K562 (cell line): ENCODE measurements around the gene IL18RAP. TPM values are rescaled to one million over a fixed set of nuclear protein-coding genes. Genes with fewer than 3 reads are reported as not detected.

Experiments
- microRNA-seq: library from miRNA; unstranded; fragments of <30 nt; microRNA quantifications from one replicate; pipeline ENCODE4, GENCODE V29; 2018; ENCODE audit warnings: borderline microRNAs expressed
- polyA plus RNA-seq, 8 experiments: library from polyadenylated mRNA; depleted of rRNA in 4 of 8; stranded (reverse) in 5 of 8; unstranded in 3 of 8; fragments of >200 nt; fragmentation: Nextera tagmentation in 2 of 8; fragmentation: Illumina TruSeq in 1 of 8; extraction: Ambion mirVana in 2 of 8; extraction: Trizol in 1 of 8; gene quantifications; 2 replicates each; pipeline versions ENCODE4 v1.2.1 to v1.2.3, GENCODE V29; 2011 to 2014; ENCODE audit warnings: inconsistent platforms in 1 of 8, missing spikeins in 1 of 8
- small RNA-seq: library from RNA; depleted of rRNA; stranded (forward); fragments of <200 nt; gene quantifications from one replicate; pipeline ENCODE3, GENCODE V24; 2014
- total RNA-seq, 7 experiments: library from RNA; depleted of rRNA in 6 of 7; stranded (reverse); fragments of >200 nt in 6 of 7; fragmentation: Illumina TruSeq in 2 of 7; extraction: Trizol in 2 of 7; gene quantifications; 2 replicates each; pipeline versions ENCODE4 v1.2.1 to v1.2.3, GENCODE V29; 2011 to 2021; ENCODE audit warnings: low replicate concordance in 1 of 7

IL18RAP gene
- total and polyA plus RNA-seq, 9 of the 15 experiments (the other 6 are each of a cell fraction or from before 2014, with no cell fraction given) = 1.1 to 20.5 (median 5.8) TPM

Small RNA genes lying within 50 kb of the gene (microRNA-seq; reads per million reads assigned to microRNA genes)
- 4.0 reads per million, percentile 42 among the genes with 10 or more reads in this experiment for gene MIR4772

Small RNA genes lying within 50 kb of the gene (small RNA-seq; reads per million reads assigned to genes)
- 14.5 reads per million, percentile 96 among the genes with 10 or more reads in this experiment for gene MIR4772

Other genes starting within 250 kb of the IL18RAP start
- gene IL1RL2, start 236.1 kb upstream of the IL18RAP start, total RNA-seq (2014; rRNA removed) = not detected in 2 replicates
- gene IL1RL2, start 236.1 kb upstream of the IL18RAP start, total RNA-seq (2014; rRNA removed; fragmentation: Illumina TruSeq; extraction: Trizol) = not detected in 2 replicates
- not detected in 2 replicates for gene IL1RL2, start 236.1 kb upstream of the IL18RAP start, total RNA-seq (2015; rRNA removed; fragmentation: Illumina TruSeq; extraction: Trizol)
- gene IL1RL2, start 236.1 kb upstream of the IL18RAP start, total RNA-seq (2021) = not detected in 2 replicates
- gene IL1RL2, start 236.1 kb upstream of the IL18RAP start, polyA plus RNA-seq (2011; rRNA removed) = not detected in 2 replicates
- not detected in 2 replicates for gene IL1RL2, start 236.1 kb upstream of the IL18RAP start, polyA plus RNA-seq (2014; fragmentation: Illumina TruSeq; extraction: Trizol)
- gene IL1RL2, start 236.1 kb upstream of the IL18RAP start, polyA plus RNA-seq (2014; fragmentation: Nextera tagmentation; extraction: Ambion mirVana) = not detected
- gene IL1RL2, start 236.1 kb upstream of the IL18RAP start, polyA plus RNA-seq (2014; rRNA removed) = not detected in 2 replicates
- gene IL1RL1, start 111.6 kb upstream of the IL18RAP start, total RNA-seq (2014; rRNA removed) = 0.45 and 0.59 TPM in 2 replicates
- 0.73 and 1.0 TPM in 2 replicates for gene IL1RL1, start 111.6 kb upstream of the IL18RAP start, total RNA-seq (2014; rRNA removed; fragmentation: Illumina TruSeq; extraction: Trizol)
- gene IL1RL1, start 111.6 kb upstream of the IL18RAP start, total RNA-seq (2015; rRNA removed; fragmentation: Illumina TruSeq; extraction: Trizol) = 2.6 and 3.3 TPM in 2 replicates
- 0.44 and 1.0 TPM in 2 replicates for gene IL1RL1, start 111.6 kb upstream of the IL18RAP start, total RNA-seq (2021)
- 0.05 and 0.06 TPM in 2 replicates for gene IL1RL1, start 111.6 kb upstream of the IL18RAP start, polyA plus RNA-seq (2011; rRNA removed)
- 0.72 and 1.2 TPM in 2 replicates for gene IL1RL1, start 111.6 kb upstream of the IL18RAP start, polyA plus RNA-seq (2014; fragmentation: Illumina TruSeq; extraction: Trizol)
- under 1 TPM; 0.42 to 0.59 TPM for gene IL1RL1, start 111.6 kb upstream of the IL18RAP start, polyA plus RNA-seq (2014; fragmentation: Nextera tagmentation; extraction: Ambion mirVana)
- 0.66 and 0.81 TPM in 2 replicates for gene IL1RL1, start 111.6 kb upstream of the IL18RAP start, polyA plus RNA-seq (2014; rRNA removed)
- 1.6 and 3.3 TPM in 2 replicates for gene IL18R1, start 67.4 kb upstream of the IL18RAP start, total RNA-seq (2014; rRNA removed)
- 4.8 TPM in 2 replicates for gene IL18R1, start 67.4 kb upstream of the IL18RAP start, total RNA-seq (2014; rRNA removed; fragmentation: Illumina TruSeq; extraction: Trizol)
- 8.8 and 10.0 TPM in 2 replicates for gene IL18R1, start 67.4 kb upstream of the IL18RAP start, total RNA-seq (2015; rRNA removed; fragmentation: Illumina TruSeq; extraction: Trizol)
- gene IL18R1, start 67.4 kb upstream of the IL18RAP start, total RNA-seq (2021) = 2.5 and 4.5 TPM in 2 replicates
- 1.1 and 1.9 TPM in 2 replicates for gene IL18R1, start 67.4 kb upstream of the IL18RAP start, polyA plus RNA-seq (2011; rRNA removed)
- gene IL18R1, start 67.4 kb upstream of the IL18RAP start, polyA plus RNA-seq (2014; fragmentation: Illumina TruSeq; extraction: Trizol) = 2.8 and 3.5 TPM in 2 replicates
- under 1 TPM; 0.55 to 0.81 TPM for gene IL18R1, start 67.4 kb upstream of the IL18RAP start, polyA plus RNA-seq (2014; fragmentation: Nextera tagmentation; extraction: Ambion mirVana)
- 2.9 and 3.7 TPM in 2 replicates for gene IL18R1, start 67.4 kb upstream of the IL18RAP start, polyA plus RNA-seq (2014; rRNA removed)
- gene SLC9A4, start 50.1 kb downstream of the IL18RAP start, total RNA-seq (2014; rRNA removed) = not detected in 2 replicates
- gene SLC9A4, start 50.1 kb downstream of the IL18RAP start, total RNA-seq (2014; rRNA removed; fragmentation: Illumina TruSeq; extraction: Trizol) = 0.03 and 0.04 TPM in 2 replicates
- 0.04 TPM in 1 of 2 replicates, not detected in the other for gene SLC9A4, start 50.1 kb downstream of the IL18RAP start, total RNA-seq (2015; rRNA removed; fragmentation: Illumina TruSeq; extraction: Trizol)
- 0.04 and 0.07 TPM in 2 replicates for gene SLC9A4, start 50.1 kb downstream of the IL18RAP start, total RNA-seq (2021)
- not detected in 2 replicates for gene SLC9A4, start 50.1 kb downstream of the IL18RAP start, polyA plus RNA-seq (2011; rRNA removed)
- gene SLC9A4, start 50.1 kb downstream of the IL18RAP start, polyA plus RNA-seq (2014; fragmentation: Illumina TruSeq; extraction: Trizol) = not detected in 2 replicates
- under 1 TPM in 1 of 2 experiments, not detected in 1; 0.15 TPM for gene SLC9A4, start 50.1 kb downstream of the IL18RAP start, polyA plus RNA-seq (2014; fragmentation: Nextera tagmentation; extraction: Ambion mirVana)
- gene SLC9A4, start 50.1 kb downstream of the IL18RAP start, polyA plus RNA-seq (2014; rRNA removed) = not detected in 2 replicates
- 1.6 and 2.5 TPM in 2 replicates for gene SLC9A2, start 196.4 kb downstream of the IL18RAP start, total RNA-seq (2014; rRNA removed)
- 2.7 and 2.8 TPM in 2 replicates for gene SLC9A2, start 196.4 kb downstream of the IL18RAP start, total RNA-seq (2014; rRNA removed; fragmentation: Illumina TruSeq; extraction: Trizol)
- gene SLC9A2, start 196.4 kb downstream of the IL18RAP start, total RNA-seq (2015; rRNA removed; fragmentation: Illumina TruSeq; extraction: Trizol) = 3.3 and 3.8 TPM in 2 replicates
- gene SLC9A2, start 196.4 kb downstream of the IL18RAP start, total RNA-seq (2021) = 1.4 and 1.6 TPM in 2 replicates
- 1.3 and 2.3 TPM in 2 replicates for gene SLC9A2, start 196.4 kb downstream of the IL18RAP start, polyA plus RNA-seq (2011; rRNA removed)
- 0.91 and 1.6 TPM in 2 replicates for gene SLC9A2, start 196.4 kb downstream of the IL18RAP start, polyA plus RNA-seq (2014; fragmentation: Illumina TruSeq; extraction: Trizol)
- under 1 TPM; 0.45 to 0.57 TPM for gene SLC9A2, start 196.4 kb downstream of the IL18RAP start, polyA plus RNA-seq (2014; fragmentation: Nextera tagmentation; extraction: Ambion mirVana)
- gene SLC9A2, start 196.4 kb downstream of the IL18RAP start, polyA plus RNA-seq (2014; rRNA removed) = 0.97 and 1.9 TPM in 2 replicates